HCT116 (cell line): ENCODE measurements around the gene ALOXE3. TPM values are rescaled to one million over a fixed set of nuclear protein-coding genes. Genes with fewer than 3 reads are reported as not detected.

ENCODE experiments used
- ATAC-seq: fragments of 200-7000 bp; cut with Tn5 transposase; 2 replicates; pipeline ENCODE4 v1.9.1; 2020; ENCODE audit warnings: mild to moderate bottlenecking, moderate library complexity
- BruUV-seq: library from RNA; stranded (reverse); fragments of 400-500 nt; replicated peaks from 2 replicates; lab custom pipeline; 2021; lab: Mats Ljungman, UMichigan
- CTCF ChIA-PET: fragments of 300-600 bp; sonication (Branson Sonifier 250); formaldehyde crosslinking; loops from one replicate; lab custom pipeline; 2021; ENCODE audit warnings: antibody characterized with exemption; lab: Charles Lee
- POLR2A ChIA-PET: fragments of 300-600, 350-600 bp; sonication (Branson Sonifier 250); formaldehyde crosslinking; loops from one replicate; lab custom pipeline; 2021; ENCODE audit warnings: antibody characterized with exemption; lab: Charles Lee
- RAD21 ChIA-PET, 2 experiments: fragments of 300-600 bp; sonication (Branson Sonifier 250); formaldehyde crosslinking; loops; one replicate each; lab custom pipeline; 2023; ENCODE audit warnings: low total read pairs in 2 of 2; ENCODE audit not compliant: uncharacterized antibody in 2 of 2, unreplicated experiment in 2 of 2, low non-redundant PET in 1 of 2; lab: Charles Lee
- DNase-seq: peaks from one replicate; pipeline ENCODE4 v3.0.0-alpha.2; 2010; ENCODE audit warnings: low read depth, low spot score
- H2AFZ ChIP-seq: fragments of 200-600 bp; shearing (Covaris generic), sonication (generic); 2 replicates; pipeline ENCODE4 v1.6.1; 2017; ENCODE audit warnings: low read depth, mixed run types, mixed read lengths, antibody characterized with exemption, low read length; ENCODE audit not compliant: poor library complexity, severe bottlenecking
- H3K27ac ChIP-seq: 2 replicates; pipeline ENCODE4 v1.5.1; 2012; ENCODE audit warnings: low read depth, low read length
- H3K27me3 ChIP-seq: fragments of 200-600 bp; sonication (generic); 2 replicates; pipeline ENCODE4 v1.6.1; 2016; ENCODE audit warnings: mixed run types, low read length, mixed read lengths; ENCODE audit not compliant: insufficient read depth
- H3K36me3 ChIP-seq, 2 experiments: fragments of 200-500 bp in 1 of 2; fragments of 200-600 bp in 1 of 2; sonication (Bioruptor generic) in 1 of 2; sonication (generic) in 1 of 2; 2 replicates each; pipeline versions ENCODE4 v1.5.1 to v1.6.1; 2014 to 2016; ENCODE audit warnings: low read length in 2 of 2, inconsistent platforms in 1 of 2, mixed read lengths in 1 of 2, mixed run types in 1 of 2; ENCODE audit not compliant: insufficient read depth in 2 of 2, control insufficient read depth in 1 of 2
- H3K4me1 ChIP-seq, 2 experiments: fragments of 200-600 bp in 1 of 2; sonication (generic) in 1 of 2; 2 replicates each; pipeline versions ENCODE4 v1.5.1 to v1.6.1; 2012 to 2017; ENCODE audit warnings: low read length in 2 of 2, inconsistent platforms in 1 of 2, mild to moderate bottlenecking in 1 of 2, mixed read lengths in 1 of 2, mixed run types in 1 of 2, moderate library complexity in 1 of 2; ENCODE audit not compliant: insufficient read depth in 2 of 2, control insufficient read depth in 1 of 2
- H3K4me2 ChIP-seq: fragments of 200-600 bp; sonication (generic); 2 replicates; pipeline ENCODE4 v1.6.1; 2017; ENCODE audit warnings: mixed run types, low read length, mixed read lengths
- H3K4me3 ChIP-seq, 2 experiments: fragments of 200-600 bp in 1 of 2; sonication (generic) in 1 of 2; replicated peaks in 1 of 2; 2 replicates each; pipeline ENCODE4 v1.5.1; 2011 to 2016; ENCODE audit warnings: low read length in 2 of 2, control low read depth in 1 of 2, low read depth in 1 of 2, mild to moderate bottlenecking in 1 of 2, mixed read lengths in 1 of 2, mixed run types in 1 of 2
- H3K79me2 ChIP-seq: fragments of 200-600 bp; sonication (generic); 2 replicates; pipeline ENCODE4 v1.6.1; 2017; ENCODE audit warnings: mild to moderate bottlenecking, mixed run types, low read length, moderate library complexity, mixed read lengths; ENCODE audit not compliant: insufficient read depth
- H3K9ac ChIP-seq: fragments of 200-600 bp; sonication (generic); 2 replicates; pipeline ENCODE4 v1.6.1; 2016; ENCODE audit warnings: low read length, mixed read lengths
- H3K9me2 ChIP-seq: fragments of 200-600 bp; sonication (generic), shearing (Covaris generic); 2 replicates; pipeline ENCODE4 v1.6.1; 2017; ENCODE audit warnings: mixed run types, mild to moderate bottlenecking, moderate library complexity; ENCODE audit not compliant: insufficient read depth
- H3K9me3 ChIP-seq, 2 experiments: fragments of 200-500 bp in 1 of 2; fragments of 200-600 bp in 1 of 2; sonication (Bioruptor generic) in 1 of 2; sonication (generic) in 1 of 2; 2 replicates each; pipeline ENCODE4 v1.6.1; 2014 to 2017; ENCODE audit warnings: low read length in 2 of 2, mixed read lengths in 2 of 2, inconsistent platforms in 1 of 2, low read depth in 1 of 2, mild to moderate bottlenecking in 1 of 2, mixed run types in 1 of 2, moderate library complexity in 1 of 2; ENCODE audit not compliant: control insufficient read depth in 1 of 2, insufficient read depth in 1 of 2
- H4K20me1 ChIP-seq: fragments of 200-600 bp; sonication (generic), shearing (Covaris generic); 2 replicates; pipeline ENCODE4 v1.6.1; 2017; ENCODE audit warnings: mixed run types, mild to moderate bottlenecking, moderate library complexity; ENCODE audit not compliant: insufficient read depth
- ELF1 ChIP-seq: IDR thresholded peaks from 2 replicates; pipeline ENCODE4 v1.6.1; 2012; ENCODE audit warnings: low read depth, borderline replicate concordance
- FOSL1 ChIP-seq: IDR thresholded peaks from 2 replicates; pipeline ENCODE4 v1.6.1; 2012; ENCODE audit warnings: low read depth
- POLR2A ChIP-seq: IDR thresholded peaks from 2 replicates; pipeline ENCODE4 v1.7.0; 2011; ENCODE audit warnings: borderline replicate concordance; ENCODE audit not compliant: insufficient read depth, insufficient read length; ENCODE audit errors: extremely low read depth
- POLR2AphosphoS5 ChIP-seq: IDR thresholded peaks from 2 replicates; pipeline ENCODE4 v1.6.1; 2011; ENCODE audit warnings: mild to moderate bottlenecking, low read depth, low read length, moderate library complexity
- SIN3A ChIP-seq: IDR thresholded peaks from 2 replicates; pipeline ENCODE4 v1.6.1; 2012; ENCODE audit warnings: low read depth
- intact Hi-C: fragments of 100-400 bp; cut with micrococcal nuclease; formaldehyde crosslinking; loops from 2 replicates; pipeline ENCODE4 v1.10.0; 2022
- total RNA-seq: library from RNA; stranded (reverse); gene quantifications from one replicate; pipeline ENCODE4 v1.2.1, GENCODE V29; 2021; ENCODE audit not compliant: unreplicated experiment
- TF ChIP-seq, protein P1 (sequence below): IDR thresholded peaks from 2 replicates; pipeline ENCODE4 v1.6.1; 2012; ENCODE audit warnings: low read depth
- TF ChIP-seq, protein P2 (sequence below): IDR thresholded peaks from 2 replicates; pipeline ENCODE4 v1.6.1; 2011; ENCODE audit warnings: mild to moderate bottlenecking, low read length, moderate library complexity; ENCODE audit not compliant: insufficient replicate concordance; ENCODE audit errors: extremely low read depth

ALOXE3 gene
- total RNA-seq, 1 experiment from 2014 or later, result 3.5 TPM

DNA sequence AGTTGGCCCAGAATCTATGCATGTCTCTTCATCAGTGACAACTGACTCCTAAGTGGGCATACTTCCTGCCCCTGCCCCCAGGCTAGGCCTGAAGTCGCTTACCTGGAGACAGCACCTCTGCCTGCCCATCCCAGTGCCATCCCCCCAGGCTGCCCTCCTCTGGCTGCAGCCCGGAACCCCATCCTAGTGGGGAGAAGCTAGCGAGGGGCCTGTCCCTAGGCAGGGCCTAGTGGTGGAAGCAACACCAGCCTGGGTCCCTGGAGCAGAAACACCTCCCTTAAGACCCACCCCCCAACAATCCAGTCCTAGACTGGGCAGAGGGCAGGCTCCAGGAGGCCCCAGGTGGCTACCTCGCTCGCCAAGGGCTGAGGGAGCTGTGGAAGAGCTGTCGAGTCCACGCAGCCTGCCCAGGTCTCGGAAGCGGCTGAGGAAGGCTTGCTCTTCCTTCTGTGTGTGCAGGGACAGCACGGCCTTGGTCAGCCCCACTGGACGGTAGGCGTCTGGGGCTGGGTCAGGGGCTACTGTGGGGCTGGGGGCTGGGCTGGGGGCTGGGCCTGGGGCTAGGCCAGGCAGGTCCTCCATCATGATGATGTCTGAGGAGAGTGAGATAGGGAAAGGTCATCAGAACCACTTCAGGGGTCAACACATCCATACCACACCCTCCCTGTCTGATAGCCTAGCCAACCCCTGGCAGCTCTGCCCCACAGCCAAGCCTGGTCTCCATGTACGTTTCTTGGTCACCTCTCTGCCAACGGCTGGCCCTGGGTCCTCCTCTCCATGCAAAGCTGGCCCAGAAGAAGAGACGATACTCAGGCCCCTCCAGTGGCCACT lies 26.3 kb upstream of the ALOXE3 start:
- Histone ChIP-seq H3K27me3 (no peaks in the 10 kb centered on the region), H4K20me1 (0 out of 2 replicates have a peak, but pooled peaks cover 3% of the 10 kb centered on the region), H3K4me1 (peaks cover 5 to 16% of the 10 kb centered on the region in 2 experiments), H3K9ac (no peak overlapping the region), H3K4me2 (no peak overlapping the region), H3K9me2 (no peaks in the 10 kb centered on the region), H3K36me3 (peaks cover 44 to 73% of the 10 kb centered on the region in 2 experiments), H3K27ac (no peak overlapping the region), H3K4me3 (no peak overlapping the region), H3K79me2 (peaks cover under 1% of the 10 kb centered on the region; the same call in 1 of the 2 replicates), H3K9me3 (no peaks in the 10 kb centered on the region), H2AFZ (no peak overlapping the region)
- intact Hi-C loops, result no loop called here
- POLR2A ChIA-PET, result interaction anchor here (0.6 kb wide), 1 partner anchor 8 kb away, joined by 3 read pairs; no protein-coding TSS in a partner anchor
- ATAC-seq (no peak), DNase-seq (no peak)
- CTCF ChIA-PET, result no interaction called here
- BruUV-seq, result no TSS peak
- TF ChIP-seq FOSL1, result no peak
- TF ChIP-seq, protein P1, sequence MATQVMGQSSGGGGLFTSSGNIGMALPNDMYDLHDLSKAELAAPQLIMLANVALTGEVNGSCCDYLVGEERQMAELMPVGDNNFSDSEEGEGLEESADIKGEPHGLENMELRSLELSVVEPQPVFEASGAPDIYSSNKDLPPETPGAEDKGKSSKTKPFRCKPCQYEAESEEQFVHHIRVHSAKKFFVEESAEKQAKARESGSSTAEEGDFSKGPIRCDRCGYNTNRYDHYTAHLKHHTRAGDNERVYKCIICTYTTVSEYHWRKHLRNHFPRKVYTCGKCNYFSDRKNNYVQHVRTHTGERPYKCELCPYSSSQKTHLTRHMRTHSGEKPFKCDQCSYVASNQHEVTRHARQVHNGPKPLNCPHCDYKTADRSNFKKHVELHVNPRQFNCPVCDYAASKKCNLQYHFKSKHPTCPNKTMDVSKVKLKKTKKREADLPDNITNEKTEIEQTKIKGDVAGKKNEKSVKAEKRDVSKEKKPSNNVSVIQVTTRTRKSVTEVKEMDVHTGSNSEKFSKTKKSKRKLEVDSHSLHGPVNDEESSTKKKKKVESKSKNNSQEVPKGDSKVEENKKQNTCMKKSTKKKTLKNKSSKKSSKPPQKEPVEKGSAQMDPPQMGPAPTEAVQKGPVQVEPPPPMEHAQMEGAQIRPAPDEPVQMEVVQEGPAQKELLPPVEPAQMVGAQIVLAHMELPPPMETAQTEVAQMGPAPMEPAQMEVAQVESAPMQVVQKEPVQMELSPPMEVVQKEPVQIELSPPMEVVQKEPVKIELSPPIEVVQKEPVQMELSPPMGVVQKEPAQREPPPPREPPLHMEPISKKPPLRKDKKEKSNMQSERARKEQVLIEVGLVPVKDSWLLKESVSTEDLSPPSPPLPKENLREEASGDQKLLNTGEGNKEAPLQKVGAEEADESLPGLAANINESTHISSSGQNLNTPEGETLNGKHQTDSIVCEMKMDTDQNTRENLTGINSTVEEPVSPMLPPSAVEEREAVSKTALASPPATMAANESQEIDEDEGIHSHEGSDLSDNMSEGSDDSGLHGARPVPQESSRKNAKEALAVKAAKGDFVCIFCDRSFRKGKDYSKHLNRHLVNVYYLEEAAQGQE, result no peak
- no peak for TF ChIP-seq ELF1
- TF ChIP-seq POLR2A, result no peak
- TF ChIP-seq SIN3A, result no peak
- TF ChIP-seq POLR2AphosphoS5, result no peak
- TF ChIP-seq, protein P2, sequence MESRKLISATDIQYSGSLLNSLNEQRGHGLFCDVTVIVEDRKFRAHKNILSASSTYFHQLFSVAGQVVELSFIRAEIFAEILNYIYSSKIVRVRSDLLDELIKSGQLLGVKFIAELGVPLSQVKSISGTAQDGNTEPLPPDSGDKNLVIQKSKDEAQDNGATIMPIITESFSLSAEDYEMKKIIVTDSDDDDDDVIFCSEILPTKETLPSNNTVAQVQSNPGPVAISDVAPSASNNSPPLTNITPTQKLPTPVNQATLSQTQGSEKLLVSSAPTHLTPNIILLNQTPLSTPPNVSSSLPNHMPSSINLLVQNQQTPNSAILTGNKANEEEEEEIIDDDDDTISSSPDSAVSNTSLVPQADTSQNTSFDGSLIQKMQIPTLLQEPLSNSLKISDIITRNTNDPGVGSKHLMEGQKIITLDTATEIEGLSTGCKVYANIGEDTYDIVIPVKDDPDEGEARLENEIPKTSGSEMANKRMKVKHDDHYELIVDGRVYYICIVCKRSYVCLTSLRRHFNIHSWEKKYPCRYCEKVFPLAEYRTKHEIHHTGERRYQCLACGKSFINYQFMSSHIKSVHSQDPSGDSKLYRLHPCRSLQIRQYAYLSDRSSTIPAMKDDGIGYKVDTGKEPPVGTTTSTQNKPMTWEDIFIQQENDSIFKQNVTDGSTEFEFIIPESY, result no peak
- RAD21 ChIA-PET, result no interaction called here
